H1 (cell line): Measurements from ENCODE around the gene SLC19A3. TPM values are rescaled to one million over a fixed set of nuclear protein-coding genes. Genes with fewer than 3 reads are reported as not detected.

Experiments
- CHD2 ChIP-seq: IDR thresholded peaks from 2 replicates; pipeline ENCODE4 v1.6.1; 2012; ENCODE audit warnings: low read length, improper control_type of control experiment
- FOSL1 ChIP-seq: IDR thresholded peaks from 2 replicates; pipeline ENCODE4 v1.6.1; 2011; ENCODE audit warnings: mild to moderate bottlenecking, low read depth, low read length, moderate library complexity; ENCODE audit not compliant: insufficient read depth
- KDM4A ChIP-seq: IDR thresholded peaks from one replicate; pipeline ENCODE4 v1.7.1; 2012; ENCODE audit warnings: low read depth, mild to moderate bottlenecking, moderate library complexity, low read length, inconsistent platforms; ENCODE audit not compliant: severe bottlenecking
- NANOG ChIP-seq: IDR thresholded peaks from 2 replicates; pipeline ENCODE4 v1.6.1; 2011; ENCODE audit warnings: low read length, low read depth, mild to moderate bottlenecking, inconsistent platforms; ENCODE audit not compliant: insufficient read depth, poor library complexity, severe bottlenecking
- NRF1 ChIP-seq: IDR thresholded peaks from 2 replicates; pipeline ENCODE4 v1.6.1; 2011; ENCODE audit warnings: mild to moderate bottlenecking, low read depth, low read length, improper control_type of control experiment
- SP1 ChIP-seq: IDR thresholded peaks from 2 replicates; pipeline ENCODE4 v1.6.1; 2011; ENCODE audit warnings: low read depth, low read length
- SP4 ChIP-seq: IDR thresholded peaks from 2 replicates; pipeline ENCODE4 v1.6.1; 2012; ENCODE audit warnings: low read length, inconsistent platforms
- TAF1 ChIP-seq: IDR thresholded peaks from 2 replicates; pipeline ENCODE4 v1.6.1; 2011; ENCODE audit warnings: mild to moderate bottlenecking, low read depth, low read length
- polyA plus RNA-seq, 7 experiments: library from polyadenylated mRNA; depleted of rRNA in 3 of 7; stranded (reverse) in 5 of 7; unstranded in 2 of 7; fragments of >200 nt in 5 of 7; fragments of 200-250 nt in 2 of 7; gene quantifications; 1 replicate in 5 of 7; 2 replicates in 1 of 7; 4 replicates in 1 of 7; pipeline versions ENCODE4 v1.2.1 to v1.2.3, GENCODE V29; 2011 to 2013; ENCODE audit warnings: missing spikeins in 2 of 7, mixed read lengths in 2 of 7
- total RNA-seq: library from RNA; stranded (reverse); fragmentation: NEBNext Ultra II Directional; extraction: Animal tissue kit (Norgen Biotek cat#: 25700); gene quantifications from 2 replicates; pipeline ENCODE4 v1.2.1, GENCODE V29; 2021
- TF ChIP-seq, protein P1 (sequence below): IDR thresholded peaks from 2 replicates; pipeline ENCODE4 v1.6.1; 2011; ENCODE audit warnings: low read depth, mild to moderate bottlenecking, low read length; ENCODE audit not compliant: insufficient read depth

Gene SLC19A3
- total and polyA plus RNA-seq, 2 of the 8 experiments (the other 6 are each of a cell fraction or from before 2014, with no cell fraction given) = 7.0 to 9.8 TPM

- no peak for TF ChIP-seq FOSL1
- peak; percentile 19; the same call in 1 of the 2 replicates for TF ChIP-seq CHD2
- no peak for TF ChIP-seq NANOG
- TF ChIP-seq, protein P1, sequence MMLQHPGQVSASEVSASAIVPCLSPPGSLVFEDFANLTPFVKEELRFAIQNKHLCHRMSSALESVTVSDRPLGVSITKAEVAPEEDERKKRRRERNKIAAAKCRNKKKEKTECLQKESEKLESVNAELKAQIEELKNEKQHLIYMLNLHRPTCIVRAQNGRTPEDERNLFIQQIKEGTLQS = no peak
- TF ChIP-seq TAF1 = no peak
- TF ChIP-seq SP1 = peak; percentile 57; the same call in 1 of the 2 replicates
- TF ChIP-seq SP4 = no peak
- TF ChIP-seq NRF1 = no peak
- TF ChIP-seq KDM4A = no peak
These were observed 56.7 kb downstream of the SLC19A3 start (continued) for GRCh38 chr2:227661025-227661649.
